Stimulated activated CD8-positive, alpha-beta memory T cell treated with anti-CD3 and anti-CD28 coated beads, Interleukin-4, amount 100 ng/mL, for 24 hours (primary cell): ENCODE results near the gene SIDT1.
"Not testable (repeated sequence)": the region's sequence is repeated elsewhere in the genome, so short reads cannot be mapped to it uniquely, and the experiment has no call there.

Source experiments
- DNase-seq: peaks from one replicate; pipeline ENCODE4 v3.0.0-alpha.2; 2020; ENCODE audit warnings: low read depth

Gene SIDT1

GRCh38 chr3:113634782-113635474 is 102.6 kb downstream of the SIDT1 start:
- DNase-seq, result no peak

GRCh38 chr3:113636034-113636433 is 103.7 kb downstream of the SIDT1 start:
- not testable (repeated sequence) for DNase-seq

GRCh38 chr3:113637756-113638155 is 105.4 kb downstream of the SIDT1 start:
- DNase-seq, result no peak

GRCh38 chr3:113638910-113639309 is 106.6 kb downstream of the SIDT1 start:
- no peak for DNase-seq

GRCh38 chr3:113643583-113643982 is 111.2 kb downstream of the SIDT1 start:
- no peak for DNase-seq

GRCh38 chr3:113648524-113648923 is 116.2 kb downstream of the SIDT1 start:
- no peak for DNase-seq

- DNase-seq, result no peak
Measured at GRCh38 chr3:113649174-113649845, 117.0 kb downstream of the SIDT1 start.

- no peak for DNase-seq
Measured at GRCh38 chr3:113654310-113654709, 122.0 kb downstream of the SIDT1 start.

- DNase-seq, result no peak
Measured at GRCh38 chr3:113654851-113655250, 122.5 kb downstream of the SIDT1 start.

- no peak for DNase-seq
Measured at GRCh38 chr3:113658107-113658506, 125.8 kb downstream of the SIDT1 start.

- no peak for DNase-seq
Measured at GRCh38 chr3:113659101-113659541, 126.8 kb downstream of the SIDT1 start.

- no peak for DNase-seq
Measured at GRCh38 chr3:113659996-113660395, 127.6 kb downstream of the SIDT1 start.

GRCh38 chr3:113660458-113660857 is 128.1 kb downstream of the SIDT1 start:
- no peak for DNase-seq

- DNase-seq, result no peak
Measured at GRCh38 chr3:113660896-113661295, 128.5 kb downstream of the SIDT1 start.

- DNase-seq, result no peak
Measured at GRCh38 chr3:113662824-113663223, 130.5 kb downstream of the SIDT1 start.

GRCh38 chr3:113663324-113663750 is 131.0 kb downstream of the SIDT1 start:
- DNase-seq, result no peak

- no peak for DNase-seq
Measured at GRCh38 chr3:113663761-113664160, 131.4 kb downstream of the SIDT1 start.

GRCh38 chr3:113664523-113665094 is 132.3 kb downstream of the SIDT1 start:
- DNase-seq, result no peak

- DNase-seq, result no peak
Measured at GRCh38 chr3:113668015-113668414, 135.7 kb downstream of the SIDT1 start.

- no peak for DNase-seq
Measured at GRCh38 chr3:113673593-113673992, 141.2 kb downstream of the SIDT1 start.

- DNase-seq, result no peak
Measured at GRCh38 chr3:113676261-113676660, 143.9 kb downstream of the SIDT1 start.

- no peak for DNase-seq
Measured at GRCh38 chr3:113677737-113678136, 145.4 kb downstream of the SIDT1 start.

GRCh38 chr3:113678773-113679172 is 146.4 kb downstream of the SIDT1 start:
- no peak for DNase-seq
